ENCODE data around the gene R3HDM2.

- no peak for TF ChIP-seq POLR2A (IDR thresholded peaks at IDR 0.05)
- TF ChIP-seq, protein P1, sequence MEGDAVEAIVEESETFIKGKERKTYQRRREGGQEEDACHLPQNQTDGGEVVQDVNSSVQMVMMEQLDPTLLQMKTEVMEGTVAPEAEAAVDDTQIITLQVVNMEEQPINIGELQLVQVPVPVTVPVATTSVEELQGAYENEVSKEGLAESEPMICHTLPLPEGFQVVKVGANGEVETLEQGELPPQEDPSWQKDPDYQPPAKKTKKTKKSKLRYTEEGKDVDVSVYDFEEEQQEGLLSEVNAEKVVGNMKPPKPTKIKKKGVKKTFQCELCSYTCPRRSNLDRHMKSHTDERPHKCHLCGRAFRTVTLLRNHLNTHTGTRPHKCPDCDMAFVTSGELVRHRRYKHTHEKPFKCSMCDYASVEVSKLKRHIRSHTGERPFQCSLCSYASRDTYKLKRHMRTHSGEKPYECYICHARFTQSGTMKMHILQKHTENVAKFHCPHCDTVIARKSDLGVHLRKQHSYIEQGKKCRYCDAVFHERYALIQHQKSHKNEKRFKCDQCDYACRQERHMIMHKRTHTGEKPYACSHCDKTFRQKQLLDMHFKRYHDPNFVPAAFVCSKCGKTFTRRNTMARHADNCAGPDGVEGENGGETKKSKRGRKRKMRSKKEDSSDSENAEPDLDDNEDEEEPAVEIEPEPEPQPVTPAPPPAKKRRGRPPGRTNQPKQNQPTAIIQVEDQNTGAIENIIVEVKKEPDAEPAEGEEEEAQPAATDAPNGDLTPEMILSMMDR (IDR thresholded peaks at IDR 0.05) = no peak
Observed at GRCh38 chr12:57209916-57210315, 220.9 kb downstream of the R3HDM2 start.

Measured in adrenal gland (tissue), 5 donors.